ENCODE measurements around the gene GPR18. TPM values are rescaled to one million over a fixed set of nuclear protein-coding genes. Genes with fewer than 3 reads are reported as not detected.

The GPR18 gene
- total and polyA plus RNA-seq, 11 donors: 0.04 to 1.1 (median 0.34) TPM; not detected in 8

- H3K4me3 ChIP-seq: no peak overlapping the region
- 92 to 95% (median 94%) methylated on average over 22 of the region's 22 CpGs for WGBS, 4 donors
- H3K27ac ChIP-seq: no peak overlapping the region
- peaks cover 0 to 20% (median 5%) of the 10 kb centered on the region in 9 donors for H3K36me3 ChIP-seq
- TF ChIP-seq POLR2A (IDR thresholded peaks at IDR 0.05): no peak
- TF ChIP-seq, protein P1, sequence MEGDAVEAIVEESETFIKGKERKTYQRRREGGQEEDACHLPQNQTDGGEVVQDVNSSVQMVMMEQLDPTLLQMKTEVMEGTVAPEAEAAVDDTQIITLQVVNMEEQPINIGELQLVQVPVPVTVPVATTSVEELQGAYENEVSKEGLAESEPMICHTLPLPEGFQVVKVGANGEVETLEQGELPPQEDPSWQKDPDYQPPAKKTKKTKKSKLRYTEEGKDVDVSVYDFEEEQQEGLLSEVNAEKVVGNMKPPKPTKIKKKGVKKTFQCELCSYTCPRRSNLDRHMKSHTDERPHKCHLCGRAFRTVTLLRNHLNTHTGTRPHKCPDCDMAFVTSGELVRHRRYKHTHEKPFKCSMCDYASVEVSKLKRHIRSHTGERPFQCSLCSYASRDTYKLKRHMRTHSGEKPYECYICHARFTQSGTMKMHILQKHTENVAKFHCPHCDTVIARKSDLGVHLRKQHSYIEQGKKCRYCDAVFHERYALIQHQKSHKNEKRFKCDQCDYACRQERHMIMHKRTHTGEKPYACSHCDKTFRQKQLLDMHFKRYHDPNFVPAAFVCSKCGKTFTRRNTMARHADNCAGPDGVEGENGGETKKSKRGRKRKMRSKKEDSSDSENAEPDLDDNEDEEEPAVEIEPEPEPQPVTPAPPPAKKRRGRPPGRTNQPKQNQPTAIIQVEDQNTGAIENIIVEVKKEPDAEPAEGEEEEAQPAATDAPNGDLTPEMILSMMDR (IDR thresholded peaks at IDR 0.05): no peak
- no peak for ATAC-seq
- H3K27me3 ChIP-seq: no peaks in the 10 kb centered on the region
- peaks cover 0 to 45% (median 27%) of the 10 kb centered on the region in 12 donors for H3K4me1 ChIP-seq
- no peaks in the 10 kb centered on the region for H3K9me3 ChIP-seq
- DNase-seq: no peak
- intact Hi-C loops (cut with DNase I): loop anchor here in 2 of 10 donors (5.0 to 10.0 kb wide), 3 partner anchors 57 to 299 kb away; partner anchors contain the start of gene TM9SF2 (in 1 of the 2)
Measured at GRCh38 chr13:99205621-99206220, 52.5 kb downstream of the GPR18 start.

Other genes with a start within 250 kb of the GPR18 start
- 10 to 100 TPM; 32.6 to 55.5 (median 48.5) TPM for gene UBAC2, start 57.5 kb downstream of the GPR18 start, total RNA-seq
- 10 to 100 TPM; 38.8 to 66.9 TPM for gene UBAC2, start 57.5 kb downstream of the GPR18 start, polyA plus RNA-seq
- 1 to 10 TPM in 7 of 9 donors, under 1 TPM in 2; 0.69 to 7.6 (median 1.5) TPM for gene GPR183, start 49.0 kb upstream of the GPR18 start, total RNA-seq
- gene GPR183, start 49.0 kb upstream of the GPR18 start, polyA plus RNA-seq: 1 to 10 TPM in 1 of 2 donors, under 1 TPM in 1; 0.72 to 2.7 TPM
- 10 to 100 TPM; 54.2 to 83.4 (median 68.2) TPM for gene TM9SF2, start 243.1 kb upstream of the GPR18 start, total RNA-seq
- gene TM9SF2, start 243.1 kb upstream of the GPR18 start, polyA plus RNA-seq: 10 to 100 TPM; 22.4 to 84.3 TPM